Measurements from ENCODE around the gene CLDN18.
A peak's percentile ranks its signal among the peaks of the same experiment; 100 is the strongest.

The CLDN18 gene

GRCh38 chr3:138009476-138010272 is at the start of gene CLDN18:
CLDN18 (plus strand) TSS chr3:138010165; CDS start chr3:138010226, 61 bp downstream.
- DNase-seq, result no peak

GRCh38 chr3:137962251-137962650 is 47.7 kb upstream of the CLDN18 start:
- DNase-seq, result no peak

DNA sequence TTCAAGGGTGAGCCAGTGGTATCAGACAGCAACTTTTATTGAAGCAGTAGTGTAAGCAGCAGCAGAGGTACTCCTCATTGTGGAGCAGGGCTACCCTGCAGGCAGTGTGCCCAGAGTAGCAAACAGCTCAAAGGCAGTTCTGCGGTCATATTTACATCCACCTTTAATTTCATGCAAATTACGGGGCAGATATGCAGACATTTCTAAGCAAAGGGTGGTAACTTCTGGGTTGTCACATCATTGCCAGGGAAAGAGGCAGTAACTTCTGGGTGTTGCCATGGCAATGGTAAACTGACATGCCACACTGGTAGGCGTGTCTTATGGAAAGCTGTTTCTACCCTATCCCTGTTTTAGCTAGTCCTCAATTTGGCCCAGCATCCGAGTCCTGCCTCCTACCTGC is 46.5 kb upstream of the CLDN18 start:
- DNase-seq, result no peak

DNA sequence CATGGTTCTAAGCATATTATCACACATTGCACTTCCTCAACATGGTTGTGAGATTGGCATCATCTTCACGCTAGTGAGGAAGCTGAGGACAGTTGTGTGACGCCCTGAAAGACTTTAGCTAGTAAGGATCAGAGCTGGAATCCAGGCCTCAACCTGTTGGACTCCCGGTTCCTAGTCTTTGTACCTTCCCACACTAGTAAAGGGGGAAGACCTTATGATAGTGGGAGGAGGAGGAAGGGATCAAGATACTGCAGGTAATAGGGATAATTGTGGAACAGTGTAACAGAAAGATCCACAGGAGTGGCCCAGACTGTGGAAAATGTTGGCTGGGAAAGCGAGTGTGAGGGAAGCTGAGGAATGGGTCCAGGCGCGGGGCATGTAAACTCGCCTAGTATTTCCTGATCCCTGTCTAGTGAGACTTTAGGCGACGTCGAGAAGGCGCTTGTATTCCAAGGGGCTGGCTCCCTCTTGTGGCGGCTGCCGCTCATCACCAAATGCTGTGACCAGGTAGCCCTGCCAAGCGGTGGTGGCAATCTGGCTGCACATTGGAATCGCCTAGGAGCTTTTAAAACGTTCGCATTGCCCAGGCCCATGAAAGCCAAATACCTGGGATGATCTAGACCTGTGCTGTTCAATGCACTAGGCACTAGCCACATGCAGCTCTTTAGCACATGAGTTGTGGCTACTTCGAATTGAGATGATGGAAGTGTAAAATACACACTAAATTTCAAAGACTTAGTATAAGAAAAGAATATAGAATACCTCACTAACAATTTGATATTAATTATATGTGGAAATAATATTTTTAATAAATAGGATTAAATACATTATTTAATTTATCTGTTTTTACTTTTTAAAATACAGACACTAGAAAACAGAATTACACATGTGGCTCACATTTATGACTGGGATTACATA is 38.8 kb upstream of the CLDN18 start:
- peak; percentile 77 for DNase-seq

DNA sequence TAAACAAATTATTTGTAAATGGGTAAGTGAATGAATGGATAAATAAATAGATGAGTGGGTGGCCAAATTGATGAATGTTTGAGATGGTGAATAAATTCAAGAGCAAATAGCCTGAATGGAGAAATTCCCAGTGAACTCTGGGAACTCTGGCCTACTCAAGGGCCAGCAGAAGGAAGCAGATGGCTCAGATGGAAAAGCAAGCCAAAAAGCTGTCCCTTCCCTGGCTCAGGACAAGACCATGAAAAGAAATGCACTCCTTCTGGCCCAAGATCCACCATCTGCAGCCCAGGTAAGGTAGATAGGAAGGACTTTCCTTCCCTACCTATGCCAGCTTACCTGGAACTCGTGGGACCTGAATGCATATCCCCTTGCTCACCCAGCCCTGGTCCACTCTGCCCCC is 37.6 kb upstream of the CLDN18 start:
- DNase-seq, result peak; percentile 25

DNA sequence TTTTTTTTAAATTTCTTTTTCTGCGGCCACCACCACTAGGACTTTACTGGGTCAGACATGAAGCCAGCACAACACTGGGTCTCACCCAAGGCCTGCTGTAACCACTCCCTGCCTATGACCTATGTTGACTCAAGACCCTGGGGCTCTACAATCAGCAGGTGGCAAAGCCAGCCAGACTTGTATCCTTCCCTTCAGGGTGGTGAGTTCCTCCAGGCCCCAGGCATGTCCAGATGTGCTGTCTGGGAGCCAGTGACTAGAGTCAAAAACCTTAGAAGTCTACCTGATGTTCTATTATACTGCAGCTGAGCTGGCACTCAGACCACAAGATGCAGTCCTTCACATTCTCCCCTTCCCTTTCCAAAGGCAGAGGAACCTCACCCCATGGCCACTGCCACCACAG is 31.6 kb upstream of the CLDN18 start:
- no peak for DNase-seq

- DNase-seq, result peak; percentile 66
These were observed 22.2 kb upstream of the CLDN18 start for GRCh38 chr3:137987723-137988122.

DNA sequence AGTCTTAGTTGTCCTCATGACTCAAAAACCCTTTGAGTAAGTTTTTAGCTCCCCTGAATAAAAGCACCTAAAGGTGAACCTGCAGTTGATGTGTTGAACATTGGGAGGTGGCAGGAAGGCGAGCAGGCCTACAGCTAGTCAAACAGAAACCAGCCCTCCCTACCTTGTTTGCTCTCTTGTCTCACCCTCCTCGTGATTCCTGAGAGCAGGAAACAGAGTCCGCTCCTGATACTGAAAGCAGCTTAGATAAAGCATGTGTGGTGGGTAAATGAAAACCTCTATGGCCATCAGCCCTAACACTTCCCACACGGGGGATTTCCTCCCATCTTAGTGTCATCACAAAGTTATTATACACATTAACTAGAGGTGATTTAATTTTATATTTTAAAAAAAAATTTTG is 21.8 kb upstream of the CLDN18 start:
- peak; percentile 69 for DNase-seq

- no peak for DNase-seq
These were observed 21.0 kb upstream of the CLDN18 start for GRCh38 chr3:137988982-137989381.

- no peak for DNase-seq
These were observed 19.5 kb upstream of the CLDN18 start for GRCh38 chr3:137990427-137990826.

- DNase-seq, result no peak
These were observed 17.4 kb upstream of the CLDN18 start for GRCh38 chr3:137992592-137992991.

GRCh38 chr3:137998121-137999042 is 11.6 kb upstream of the CLDN18 start:
- DNase-seq, result no peak

DNA sequence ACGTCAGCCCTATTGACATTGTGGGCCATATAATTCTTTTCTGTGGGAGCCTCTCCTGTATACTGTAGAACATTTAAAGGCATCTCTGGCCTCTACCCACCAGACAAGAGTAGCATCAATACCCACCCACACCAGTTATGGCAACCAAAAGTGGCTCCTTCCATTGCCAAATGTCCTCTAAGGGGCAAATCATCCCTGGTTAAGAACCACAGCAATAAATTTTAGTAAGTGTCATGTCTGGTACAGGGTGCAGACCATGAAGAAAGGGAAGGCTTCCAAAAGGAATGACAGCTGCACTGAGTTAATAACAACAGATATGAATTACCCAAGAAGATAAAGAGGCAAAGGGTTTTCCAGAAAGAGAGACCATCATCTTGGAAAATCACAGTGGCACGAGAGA is 6.9 kb upstream of the CLDN18 start:
- no peak for DNase-seq

DNA sequence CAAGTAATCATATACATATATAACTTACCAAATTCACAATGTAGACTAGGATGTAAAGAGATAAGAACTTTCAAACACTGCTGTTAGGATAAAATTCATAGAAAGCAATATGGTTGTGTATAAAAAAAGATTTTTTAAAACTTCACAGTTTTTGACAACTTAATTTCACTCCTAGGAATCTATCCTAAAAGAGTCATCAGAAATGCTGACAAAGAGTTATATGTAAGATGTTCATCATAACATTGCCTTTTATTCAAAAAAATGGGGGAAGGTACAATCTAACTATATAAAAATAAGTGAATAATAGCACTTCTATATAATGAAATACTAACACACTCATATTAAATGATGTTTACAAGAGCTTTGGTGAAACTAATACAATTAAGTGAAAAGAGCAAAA is 4.3 kb upstream of the CLDN18 start:
- no peak for DNase-seq

DNA sequence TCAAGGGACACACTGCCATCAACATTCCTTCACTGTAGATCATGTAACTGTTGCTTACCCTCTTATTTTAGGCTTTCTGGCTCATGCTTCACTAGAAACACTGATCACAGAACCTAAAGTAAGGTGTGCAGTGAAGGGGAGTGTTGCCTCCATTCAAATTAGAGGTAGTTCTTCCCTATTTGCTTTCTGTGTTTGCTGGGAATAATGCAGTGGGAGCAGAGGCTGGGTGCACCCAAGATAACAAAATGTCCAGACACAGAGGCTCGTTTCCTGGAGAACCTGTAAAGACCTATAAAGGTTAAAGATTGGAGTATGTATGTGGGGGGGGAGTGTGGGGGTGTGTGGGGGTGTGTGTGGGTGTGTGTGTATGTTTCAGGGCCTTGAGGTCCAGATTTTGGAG is 2.1 kb upstream of the CLDN18 start:
- DNase-seq, result no peak

DNA sequence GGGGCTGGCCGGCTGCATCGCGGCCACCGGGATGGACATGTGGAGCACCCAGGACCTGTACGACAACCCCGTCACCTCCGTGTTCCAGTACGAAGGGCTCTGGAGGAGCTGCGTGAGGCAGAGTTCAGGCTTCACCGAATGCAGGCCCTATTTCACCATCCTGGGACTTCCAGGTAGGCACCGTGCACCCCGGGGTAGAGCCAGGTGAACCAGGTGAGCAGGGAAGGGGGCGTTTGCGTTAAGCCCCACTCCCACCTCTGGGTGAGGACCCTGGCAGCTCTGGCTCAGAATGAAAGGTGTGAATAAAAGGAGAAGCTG is 267 bp downstream of the CLDN18 start:
- no peak for DNase-seq

GRCh38 chr3:138011722-138012121 is 1.8 kb downstream of the CLDN18 start:
- no peak for DNase-seq

DNA sequence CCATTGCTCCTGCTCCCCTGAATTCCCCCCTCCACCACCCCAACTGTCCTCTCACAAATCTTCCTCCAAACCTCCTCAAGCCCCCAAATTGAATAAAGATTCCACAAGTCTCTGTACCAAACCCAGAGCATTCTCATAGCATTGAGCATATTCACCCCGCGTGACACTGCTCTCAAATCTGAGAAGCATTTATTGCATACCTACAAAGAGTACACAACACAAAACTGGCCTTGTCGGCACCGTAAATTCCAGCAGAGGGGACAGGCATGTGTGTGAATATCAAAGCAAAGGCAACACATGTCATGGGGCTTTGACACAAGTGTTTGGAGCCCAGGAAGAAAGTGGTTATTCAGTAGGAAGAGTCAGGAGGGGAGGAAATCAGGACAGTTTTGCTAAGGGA is 2.6 kb downstream of the CLDN18 start:
- no peak for DNase-seq

GRCh38 chr3:138016065-138016464 is 6.1 kb downstream of the CLDN18 start:
- DNase-seq, result no peak

DNA sequence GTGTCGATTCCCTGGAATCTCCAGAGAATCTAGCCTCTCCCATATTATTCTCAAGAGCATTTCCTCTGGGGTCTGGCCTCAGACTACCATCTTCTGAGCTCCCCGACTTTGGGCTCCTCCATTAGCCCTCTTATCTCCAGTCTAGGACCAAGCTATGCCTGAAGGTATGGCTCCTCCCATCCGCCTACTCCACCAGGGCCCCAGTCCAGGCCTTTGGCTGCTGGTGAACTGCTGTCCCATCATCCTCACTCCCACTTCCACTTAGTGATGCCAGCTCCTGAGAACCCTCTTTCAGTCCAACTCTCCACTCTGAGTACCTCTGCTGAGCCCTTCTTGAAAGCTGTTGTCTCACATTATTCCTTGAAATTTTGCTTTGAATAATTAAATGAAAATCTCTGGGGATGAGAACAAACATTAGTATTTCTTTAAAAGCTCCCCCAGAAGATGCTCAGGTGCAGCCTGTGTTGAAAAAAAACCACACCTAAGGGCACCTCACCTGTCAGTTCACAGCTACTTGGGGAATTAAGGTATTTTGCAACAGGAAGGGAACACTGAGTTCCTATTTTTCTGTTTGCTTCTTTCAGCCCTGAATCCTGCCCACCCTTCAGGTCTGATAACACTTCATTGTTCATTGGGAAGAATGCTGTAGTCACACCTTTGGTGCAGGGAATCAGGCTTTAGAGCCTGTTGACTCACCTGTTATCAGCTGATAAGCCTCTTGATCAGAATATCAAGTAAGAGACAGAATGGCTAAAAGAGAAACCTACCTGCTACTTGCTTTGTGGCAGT is 9.5 kb downstream of the CLDN18 start:
- DNase-seq, result no peak

GRCh38 chr3:138023754-138024153 is 13.8 kb downstream of the CLDN18 start:
- DNase-seq, result no peak

- DNase-seq, result no peak
These were observed 15.6 kb downstream of the CLDN18 start for GRCh38 chr3:138025553-138025952.
